HG02642 (cell line): ENCODE results near the gene CCDC7.
"Not testable (repeated sequence)": the region's sequence is repeated elsewhere in the genome, so short reads cannot be mapped to it uniquely, and the experiment has no call there.

Experiments
- ATAC-seq: cut with Tn5 transposase; IDR thresholded peaks from one replicate; pipeline ENCODE4 v1.9.1; 2021; ENCODE audit warnings: mild to moderate bottlenecking; ENCODE audit not compliant: unreplicated experiment, poor library complexity

Gene CCDC7

DNA sequence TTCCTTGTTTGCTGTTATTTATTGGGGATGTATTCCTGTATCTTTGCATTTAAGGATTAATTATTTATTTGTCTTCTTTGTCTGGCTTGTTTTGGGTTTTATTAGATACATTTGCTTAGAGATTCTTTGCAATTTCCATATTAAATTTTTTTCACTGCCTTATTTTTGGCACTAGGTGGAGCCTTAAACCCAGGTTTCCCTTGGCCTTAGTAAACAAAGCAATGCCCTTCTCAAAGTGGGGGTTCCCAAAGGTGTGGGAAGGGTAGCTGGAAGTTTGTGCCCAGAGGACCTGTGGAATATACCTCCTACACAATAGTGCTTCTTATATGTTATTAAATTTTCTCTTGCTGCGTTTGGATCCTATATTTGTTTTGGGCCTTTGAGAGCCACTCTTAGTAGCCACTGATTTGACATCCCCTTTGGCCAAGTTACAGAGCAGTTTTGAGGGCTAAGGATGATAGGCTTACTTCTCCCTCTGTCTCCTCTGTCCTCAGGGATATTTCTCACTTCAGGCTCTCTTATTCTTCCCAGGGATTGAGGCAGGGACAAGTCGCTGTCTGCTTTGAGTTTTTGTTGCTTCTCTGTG lies 349.8 kb downstream of the CCDC7 start:
- ATAC-seq, result peak; percentile 64

- ATAC-seq, result not testable (repeated sequence)
These were observed 351.5 kb downstream of the CCDC7 start for GRCh38 chr10:32797393-32797792.

GRCh38 chr10:32846974-32847373 lies 401.0 kb downstream of the CCDC7 start:
- ATAC-seq, result no peak

DNA sequence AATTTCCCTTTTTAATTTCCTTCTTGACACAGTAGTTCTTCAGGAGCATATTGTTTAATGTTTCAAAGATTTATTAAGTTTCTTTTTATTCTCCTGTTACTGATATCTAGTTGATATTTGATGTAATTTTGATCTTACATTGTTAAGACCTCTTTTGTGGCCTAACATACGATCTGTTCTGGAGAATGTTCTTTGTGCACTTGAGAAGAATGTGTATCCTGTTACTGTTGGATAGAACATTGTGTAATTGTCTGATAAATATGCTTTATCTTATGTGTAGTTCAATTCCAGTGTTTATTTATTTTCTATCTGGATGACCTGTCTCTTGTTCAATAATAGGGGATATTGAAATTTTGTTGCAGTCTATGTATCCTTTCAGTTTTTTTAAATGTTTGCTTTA lies 405.4 kb downstream of the CCDC7 start:
- no peak for ATAC-seq

DNA sequence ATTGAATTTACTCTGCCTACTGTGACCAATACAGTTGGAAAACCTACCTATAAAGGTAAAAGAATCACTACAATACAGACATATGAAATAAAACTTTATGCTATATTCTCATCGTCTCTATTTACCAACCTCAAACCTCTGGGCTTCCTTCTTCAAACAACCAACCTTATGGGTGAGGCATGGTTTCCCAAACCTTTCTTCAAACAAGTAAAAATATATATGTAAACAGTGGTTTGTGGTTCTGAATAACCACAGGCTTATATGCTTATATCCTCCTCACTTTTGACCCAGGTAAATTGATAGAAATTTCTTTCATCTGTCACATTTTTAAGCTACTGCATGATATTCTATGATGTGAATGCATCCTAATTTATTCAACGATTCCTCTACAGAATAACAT lies 408.5 kb downstream of the CCDC7 start:
- no peak for ATAC-seq

DNA sequence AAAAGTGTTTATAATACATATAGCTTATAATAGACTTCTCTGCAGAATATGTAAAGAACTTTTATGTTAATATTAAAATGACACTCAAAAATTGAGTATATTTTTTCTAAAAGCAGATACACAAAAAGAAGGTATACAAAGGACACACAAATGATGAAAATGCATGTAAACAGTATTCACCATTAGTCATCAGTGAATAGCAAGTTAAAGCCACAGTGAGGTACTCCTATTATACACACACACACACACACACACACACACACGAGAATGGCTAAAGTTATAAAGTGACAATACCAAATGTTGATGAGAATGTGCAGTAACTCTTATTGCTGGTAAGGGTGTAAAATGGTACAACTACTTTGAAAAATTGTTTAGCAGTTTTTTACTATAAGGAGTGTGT lies 419.2 kb downstream of the CCDC7 start:
- no peak for ATAC-seq

DNA sequence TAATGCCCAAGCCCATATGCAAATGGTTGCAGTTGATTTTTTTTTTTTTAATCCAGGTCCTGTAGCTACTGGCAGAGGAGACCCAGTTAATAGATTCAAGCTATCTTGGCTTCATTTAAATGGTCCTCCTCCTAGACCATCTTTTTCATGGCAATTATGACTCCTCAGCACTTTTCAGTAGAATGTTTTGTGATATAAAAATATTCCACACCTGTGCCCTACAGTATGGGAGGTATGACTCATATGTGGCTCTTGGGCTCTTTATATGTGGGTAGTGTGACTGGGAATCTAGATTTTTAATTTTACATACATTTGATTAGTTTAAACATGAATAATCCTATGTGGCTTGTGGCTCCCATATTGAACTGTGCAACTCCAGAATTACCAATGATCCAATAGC lies 432.0 kb downstream of the CCDC7 start:
- ATAC-seq, result no peak

- ATAC-seq, result no peak
These were observed 432.7 kb downstream of the CCDC7 start for GRCh38 chr10:32878646-32879045.

GRCh38 chr10:32882076-32882475 lies 436.1 kb downstream of the CCDC7 start:
- no peak for ATAC-seq

DNA sequence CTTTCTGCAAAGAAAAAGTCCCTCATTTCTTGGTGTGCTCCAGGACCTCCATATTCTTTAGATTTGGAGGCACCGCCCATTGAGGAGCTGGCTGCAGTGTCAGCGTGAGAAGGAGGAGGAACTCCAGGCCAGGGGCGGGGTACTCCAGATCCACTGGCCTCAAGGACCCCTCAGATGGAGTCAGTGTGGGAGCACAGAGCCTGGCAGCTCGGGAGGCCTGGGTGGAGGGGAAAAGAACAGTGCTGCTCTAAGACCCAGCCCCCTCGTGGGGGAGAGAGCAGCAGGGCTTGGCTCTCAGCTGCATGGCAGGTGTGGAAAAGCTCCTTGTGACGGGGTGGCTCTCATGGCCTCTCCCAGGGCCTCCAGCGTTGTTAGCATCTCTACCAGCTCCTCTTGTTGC lies 441.5 kb downstream of the CCDC7 start:
- ATAC-seq, result no peak

- ATAC-seq, result no peak
These were observed 442.4 kb downstream of the CCDC7 start for GRCh38 chr10:32888161-32888927.

- no peak for ATAC-seq
These were observed 443.8 kb downstream of the CCDC7 start for GRCh38 chr10:32889631-32890212.

DNA sequence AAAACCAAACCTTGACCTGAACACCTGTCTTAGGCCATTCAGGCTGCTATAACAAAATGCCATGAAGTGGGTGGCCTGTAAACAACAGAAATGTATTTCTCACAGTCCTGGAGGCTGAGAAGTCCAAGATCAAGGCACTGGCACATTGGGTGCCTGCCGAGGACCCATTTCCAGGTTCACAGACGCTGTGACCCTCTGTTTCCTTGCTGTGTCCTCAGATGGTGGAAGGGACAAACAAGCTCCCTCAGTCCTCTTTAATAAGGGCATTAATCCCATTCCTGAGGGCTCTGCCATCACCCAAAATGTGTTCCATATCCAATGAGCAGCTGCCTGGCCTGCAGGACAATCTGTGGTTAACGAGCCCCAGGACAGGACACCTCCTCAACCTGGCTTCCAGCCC lies 444.5 kb downstream of the CCDC7 start:
- no peak for ATAC-seq

DNA sequence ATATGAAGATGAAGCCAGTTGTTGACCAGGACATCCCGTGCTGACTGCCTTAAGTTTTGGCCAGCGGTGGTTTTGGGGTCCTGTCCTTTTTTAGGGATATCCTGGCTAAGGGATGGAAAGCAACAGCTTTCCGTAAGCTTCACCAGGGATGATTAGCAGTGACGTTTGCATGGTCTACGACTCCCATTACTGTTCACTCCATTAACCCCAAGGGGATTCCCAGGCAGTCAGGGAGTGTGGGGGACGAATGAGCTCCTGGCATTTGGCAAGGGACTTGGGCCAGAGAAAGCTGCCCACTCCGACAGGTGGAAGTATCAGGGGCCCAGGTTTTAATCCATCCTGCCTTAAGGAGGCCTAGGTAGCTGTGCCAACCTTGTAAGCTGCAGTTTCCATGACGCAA lies 445.3 kb downstream of the CCDC7 start:
- no peak for ATAC-seq

DNA sequence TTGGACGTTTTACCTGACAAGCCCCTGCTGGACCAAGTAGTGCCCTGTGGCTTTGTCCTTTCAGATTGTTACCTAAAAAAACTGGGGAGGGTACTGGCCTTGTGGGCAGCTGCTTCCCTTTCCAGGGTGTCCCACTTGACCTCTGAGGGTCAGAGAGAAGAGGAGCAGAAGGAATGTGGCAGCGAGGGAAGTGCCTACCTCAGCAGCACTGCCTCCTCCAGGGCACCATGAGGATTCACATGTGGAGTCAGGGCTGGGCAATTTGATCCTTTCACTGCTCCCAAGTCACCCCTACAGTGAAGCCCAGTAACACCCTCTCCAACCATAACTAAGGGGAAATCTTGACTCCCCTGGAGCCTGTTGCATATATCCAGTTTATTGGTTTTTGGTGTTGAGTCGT lies 447.5 kb downstream of the CCDC7 start:
- no peak for ATAC-seq

GRCh38 chr10:32893916-32894664 lies 448.1 kb downstream of the CCDC7 start:
- no peak for ATAC-seq

GRCh38 chr10:32895200-32895968 lies 449.4 kb downstream of the CCDC7 start:
- ATAC-seq, result not testable (repeated sequence)

GRCh38 chr10:32901815-32902214 lies 455.9 kb downstream of the CCDC7 start:
- no peak for ATAC-seq

- ATAC-seq, result no peak
These were observed 459.5 kb downstream of the CCDC7 start for GRCh38 chr10:32905466-32905865.

DNA sequence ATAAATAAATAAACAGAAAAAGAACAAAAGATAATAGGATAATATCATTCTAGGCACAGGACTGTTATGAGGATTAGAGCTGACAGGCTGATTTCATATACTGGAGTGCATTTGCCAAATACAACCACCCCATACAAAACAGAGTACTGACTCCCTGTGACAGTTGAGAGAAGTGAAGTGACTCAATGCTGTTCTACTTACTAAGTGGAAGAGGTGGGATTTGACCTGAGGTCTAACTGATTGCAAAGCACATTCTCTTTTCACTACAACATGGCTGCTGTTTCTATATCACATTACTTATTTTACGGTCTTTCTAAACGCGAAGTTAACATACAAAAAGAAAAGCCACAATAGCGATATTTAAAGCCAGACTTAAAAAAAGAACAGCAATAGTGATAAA lies 460.7 kb downstream of the CCDC7 start:
- no peak for ATAC-seq
